Right lobe of liver (tissue), 6 donors: ENCODE data around the gene C6orf89. TPM values are rescaled to one million over a fixed set of nuclear protein-coding genes. Genes with fewer than 3 reads are reported as not detected.
"Not testable (repeated sequence)": the region's sequence is repeated elsewhere in the genome, so short reads cannot be mapped to it uniquely, and the experiment has no call there.

Experiments
- ATAC-seq, 4 donors: fragments of 200-7000 bp; cut with Tn5 transposase; one replicate each; pipeline ENCODE4 v1.9.1; 2020; ENCODE audit warnings: mild to moderate bottlenecking in 4 of 4, moderate library complexity in 4 of 4
- DNase-seq, 3 donors: peaks; one replicate each; pipeline ENCODE4 v3.0.0-alpha.2; 2020
- H3K27ac ChIP-seq, 3 donors: fragments of 200-600 bp; one replicate each; pipeline ENCODE4 v1.8.0; 2022
- H3K27me3 ChIP-seq, 2 donors: fragments of 200-600 bp; one replicate each; pipeline ENCODE4 v1.8.0; 2022
- H3K36me3 ChIP-seq, 4 donors: fragments of 200-600 bp; sonication (generic) in 1 of 4; one replicate each; pipeline versions ENCODE4 v1.5.1 to v1.8.0; 2017 to 2022; ENCODE audit warnings: control low read depth in 1 of 4
- H3K4me1 ChIP-seq, 4 donors: fragments of 200-600 bp; sonication (generic) in 1 of 4; one replicate each; pipeline versions ENCODE4 v1.5.1 to v1.8.0; 2017 to 2022; ENCODE audit warnings: control low read depth in 1 of 4
- H3K4me3 ChIP-seq, 3 donors: fragments of 200-600 bp; one replicate each; pipeline ENCODE4 v1.8.0; 2022
- H3K9me3 ChIP-seq, 4 donors: fragments of 200-600 bp; sonication (generic) in 1 of 4; one replicate each; pipeline versions ENCODE4 v1.5.1 to v1.8.0; 2017 to 2022; ENCODE audit warnings: control low read depth in 1 of 4
- CTCF ChIP-seq, 4 donors: fragments of 200-600 bp in 3 of 4; fragments of 450-650 bp in 1 of 4; IDR thresholded peaks; one replicate each; pipeline versions ENCODE4 v1.5.1 to v1.8.0; 2016 to 2022; ENCODE audit warnings: antibody characterized with exemption in 4 of 4, mild to moderate bottlenecking in 2 of 4
- POLR2A ChIP-seq: fragments of 450-650 bp; IDR thresholded peaks from one replicate; pipeline ENCODE4 v1.6.1; 2017; ENCODE audit warnings: antibody characterized with exemption, mild to moderate bottlenecking
- WGBS: methylation state at CpG from one replicate; pipeline ENCODE4 v1.1.6; 2018; ENCODE audit warnings: low coverage, low lambda C conversion rate; ENCODE audit not compliant: insufficient coverage; ENCODE audit errors: missing lambda C conversion rate; 5-methylcytosine and 5-hydroxymethylcytosine counted together
- intact Hi-C, 2 donors: fragments of 100-400 bp; cut with DNase I; formaldehyde crosslinking; loops; one replicate each; pipeline versions ENCODE4 v1.11.2 to v1.14.1; 2022
- total RNA-seq, 6 experiments: library from RNA; depleted of rRNA in 2 of 6; stranded (reverse); fragments of >200 nt in 2 of 6; fragmentation: NEBNext Ultra II Directional in 3 of 6; extraction: Animal tissue kit (Norgen Biotek cat#: 25700) in 3 of 6; gene quantifications; one replicate each; pipeline versions ENCODE4 v1.1.0 to v1.2.4, GENCODE V29; 2016 to 2023
- donor health status: DM: no; HTN: yes; CAD: no.
- donor health status: DM: no; HTN: no; CAD: no.
- donor health status: DM: no; HTN: no; CAD: no.
- donor health status: DM: no; HTN: yes; CAD: no.
- donor health status: DM: no; HTN: yes; CAD: no.

Gene C6orf89
- total RNA-seq, 6 experiments from 2014 or later, result 29.0 to 37.0 (median 32.1) TPM

GRCh38 chr6:36888115-36888643 lies 2.4 kb downstream of the C6orf89 start:
- WGBS, result 93% methylated on average over 5 of the region's 7 CpGs
- H3K4me3 ChIP-seq, result no peak overlapping the region
- no peaks in the 10 kb centered on the region for H3K36me3 ChIP-seq
- intact Hi-C loops, result no loop called here
- H3K27ac ChIP-seq, result no peak overlapping the region
- peaks cover 0 to 9% (median 3%) of the 10 kb centered on the region in 4 donors for H3K4me1 ChIP-seq
- DNase-seq, result no peak
- no peaks in the 10 kb centered on the region for H3K27me3 ChIP-seq
- ATAC-seq, result no peak
- TF ChIP-seq POLR2A (no peak), CTCF (IDR thresholded peaks at IDR 0.05) (no peak)
- H3K9me3 ChIP-seq, result no peaks in the 10 kb centered on the region

- intact Hi-C loops, result no loop called here
- WGBS, result 48% methylated on average over 6 of the region's 6 CpGs
- Histone ChIP-seq H3K9me3 (no peaks in the 10 kb centered on the region), H3K36me3 (no peaks in the 10 kb centered on the region), H3K4me1 (peaks cover 0 to 9% (median 3%) of the 10 kb centered on the region in 4 donors), H3K27ac (no peak overlapping the region), H3K27me3 (no peaks in the 10 kb centered on the region), H3K4me3 (no peak overlapping the region)
- TF ChIP-seq POLR2A (no peak), CTCF (IDR thresholded peaks at IDR 0.05) (no peak)
- ATAC-seq (no peak), DNase-seq (no peak)
Measured at GRCh38 chr6:36888654-36889481, 3.1 kb downstream of the C6orf89 start.

GRCh38 chr6:36890112-36890663 lies 4.4 kb downstream of the C6orf89 start:
- TF ChIP-seq POLR2A (no peak), CTCF (IDR thresholded peaks at IDR 0.05) (no peak)
- DNase-seq (no peak), ATAC-seq (no peak)
- Histone ChIP-seq H3K4me3 (no peak overlapping the region), H3K9me3 (no peaks in the 10 kb centered on the region), H3K27ac (no peak overlapping the region), H3K36me3 (peaks cover 0 to 5% (median 0%) of the 10 kb centered on the region in 4 donors), H3K27me3 (no peaks in the 10 kb centered on the region), H3K4me1 (peaks cover 0 to 9% (median 3%) of the 10 kb centered on the region in 4 donors)
- 97% methylated on average over 2 of the region's 3 CpGs for WGBS
- intact Hi-C loops, result loop anchor here (10.0 kb wide), 1 partner anchor 85 kb away; no protein-coding TSS in a partner anchor

GRCh38 chr6:36891153-36891552 lies 5.4 kb downstream of the C6orf89 start:
- not testable (repeated sequence) for H3K9me3 ChIP-seq, H3K4me1 ChIP-seq, H3K27me3 ChIP-seq, ATAC-seq, DNase-seq, H3K27ac ChIP-seq, H3K36me3 ChIP-seq, H3K4me3 ChIP-seq
- intact Hi-C loops, result loop anchor here (10.0 kb wide), 1 partner anchor 84 kb away; no protein-coding TSS in a partner anchor
- 100% methylated on average over 1 of the region's 2 CpGs for WGBS
